GM10248 (cell line): Measurements from ENCODE around the gene STK10.

ENCODE experiments used
- CTCF ChIA-PET: fragments of 300-600 bp; sonication (Branson Sonifier 250); formaldehyde crosslinking; extraction: SDS; loops from one replicate; lab custom pipeline; 2021; ENCODE audit warnings: antibody characterized with exemption; lab: Yijun Ruan, JAX
- POLR2A ChIA-PET: fragments of 350-650 bp; sonication (Branson Sonifier 250); formaldehyde crosslinking; extraction: SDS; loops from one replicate; lab custom pipeline; 2020; ENCODE audit warnings: antibody characterized with exemption; lab: Yijun Ruan, JAX
- DNase-seq: peaks from one replicate; pipeline ENCODE4 v3.0.0; 2012; ENCODE audit errors: extremely low spot score
- CTCF ChIP-seq: IDR thresholded peaks from 2 replicates; pipeline ENCODE4 v1.5.1; 2012; ENCODE audit warnings: mild to moderate bottlenecking, low read depth; ENCODE audit errors: extremely low read depth, missing control alignments, control extremely low read depth

Gene STK10

GRCh38 chr5:172046593-172046992 lies 141.4 kb downstream of the STK10 start:
- ChIA-PET POLR2A (no interaction called here), CTCF (interaction anchor here (0.9 to 2.9 kb wide), 4 partner anchors 11 to 135 kb away, joined by 3 to 15 read pairs (median 7); no protein-coding TSS in a partner anchor)
- TF ChIP-seq CTCF: no peak
- DNase-seq: no peak

- no peak for TF ChIP-seq CTCF
- no peak for DNase-seq
- ChIA-PET POLR2A (no interaction called here), CTCF (interaction anchor here (0.8 to 2.9 kb wide), 5 partner anchors 9 to 137 kb away, joined by 3 to 15 read pairs (median 3); no protein-coding TSS in a partner anchor)
Measured at GRCh38 chr5:172045315-172045632, 142.8 kb downstream of the STK10 start.

- no peak for DNase-seq
- no peak for TF ChIP-seq CTCF
- ChIA-PET CTCF (interaction anchor here (0.8 to 2.9 kb wide), 5 partner anchors 9 to 136 kb away, joined by 3 to 15 read pairs (median 3); no protein-coding TSS in a partner anchor), POLR2A (no interaction called here)
Measured at GRCh38 chr5:172044631-172045314, 143.3 kb downstream of the STK10 start.

GRCh38 chr5:172043865-172044264 lies 144.2 kb downstream of the STK10 start:
- no peak for TF ChIP-seq CTCF
- POLR2A ChIA-PET: no interaction called here
- CTCF ChIA-PET: interaction anchor here (2.9 kb wide), 1 partner anchor 132 kb away, joined by 15 read pairs; no protein-coding TSS in a partner anchor
- DNase-seq: no peak

GRCh38 chr5:172042183-172042582 lies 145.8 kb downstream of the STK10 start:
- POLR2A ChIA-PET: no interaction called here
- CTCF ChIA-PET: interaction anchor here (0.8 to 4.9 kb wide), 4 partner anchors 17 to 623 kb away, joined by 3 to 80 read pairs (median 4); partner anchors contain the start of gene FGF18
- no peak for TF ChIP-seq CTCF
- DNase-seq: no peak

- POLR2A ChIA-PET: no interaction called here
- no peak for TF ChIP-seq CTCF
- CTCF ChIA-PET: no interaction called here
- DNase-seq: no peak
Measured at GRCh38 chr5:172038167-172038566, 149.9 kb downstream of the STK10 start.
